Gastrocnemius medialis (tissue), 4 donors: ENCODE data around the gene RETREG2. TPM values are rescaled to one million over a fixed set of nuclear protein-coding genes. Genes with fewer than 3 reads are reported as not detected.
"Not testable (repeated sequence)": the region's sequence is repeated elsewhere in the genome, so short reads cannot be mapped to it uniquely, and the experiment has no call there.

Experiments
- ATAC-seq, 2 donors: fragments of 150-250 bp; one replicate each; pipeline ENCODE4 v1.9.1; 2016
- DNase-seq, 2 donors: peaks; one replicate each; pipeline ENCODE4 v3.0.0-alpha.2; 2019
- H3K27ac ChIP-seq, 4 donors: fragments of 200-600 bp; sonication (generic); 1 replicate in 1 of 4; 2 replicates in 3 of 4; pipeline ENCODE4 v1.5.1; 2016 to 2018; ENCODE audit warnings: mild to moderate bottlenecking in 2 of 4, moderate library complexity in 1 of 4
- H3K27me3 ChIP-seq, 3 donors: fragments of 200-600 bp; sonication (generic) in 2 of 3; 1 replicate in 1 of 3; 2 replicates in 2 of 3; pipeline versions ENCODE4 v1.5.1 to v1.6.0; 2016 to 2019; ENCODE audit warnings: mild to moderate bottlenecking in 1 of 3, moderate library complexity in 1 of 3
- H3K36me3 ChIP-seq, 2 donors: fragments of 200-600 bp; sonication (generic) in 1 of 2; one replicate each; pipeline ENCODE4 v1.5.1; 2017 to 2018
- H3K4me1 ChIP-seq, 2 donors: fragments of 200-600 bp; sonication (generic) in 1 of 2; one replicate each; pipeline ENCODE4 v1.5.1; 2016 to 2017; ENCODE audit warnings: mild to moderate bottlenecking in 2 of 2
- H3K4me3 ChIP-seq, 4 donors: fragments of 200-600 bp; sonication (generic) in 3 of 4; 1 replicate in 1 of 4; 2 replicates in 3 of 4; pipeline ENCODE4 v1.5.1; 2016 to 2019; ENCODE audit warnings: mild to moderate bottlenecking in 2 of 4
- H3K9me3 ChIP-seq, 3 donors: fragments of 200-600 bp; sonication (generic) in 2 of 3; 1 replicate in 1 of 3; 2 replicates in 2 of 3; pipeline ENCODE4 v1.5.1; 2016 to 2019
- CTCF ChIP-seq, 5 experiments: fragments of 450-650 bp in 3 of 5; fragments of 200-600 bp in 2 of 5; sonication (generic) in 2 of 5; IDR thresholded peaks in 4 of 5; conservative IDR thresholded peaks in 1 of 5; 1 replicate in 4 of 5; 2 replicates in 1 of 5; pipeline ENCODE4 v1.5.1; 2016 to 2019; ENCODE audit warnings: antibody characterized with exemption in 5 of 5, mild to moderate bottlenecking in 3 of 5, moderate library complexity in 3 of 5
- POLR2A ChIP-seq, 2 donors: fragments of 450-650 bp; IDR thresholded peaks; one replicate each; pipeline ENCODE4 v1.6.1; 2017; ENCODE audit warnings: antibody characterized with exemption in 2 of 2, mild to moderate bottlenecking in 2 of 2, moderate library complexity in 2 of 2
- in situ Hi-C, 4 donors: fragments of 200-750 bp; cut with MboI; loops; one replicate each; pipeline versions ENCODE4 v1.15.0 to v1.8.0; 2017; ENCODE audit warnings: low sequenced_read_pairs in 4 of 4
- intact Hi-C: fragments of 100-400 bp; cut with DNase I; formaldehyde crosslinking; loops from one replicate; pipeline ENCODE4 v1.15.1; 2023; ENCODE audit warnings: low total_unique reads
- total RNA-seq, 4 donors: library from RNA; depleted of rRNA; stranded (reverse); fragments of >200 nt; gene quantifications; one replicate each; pipeline versions ENCODE4 v1.1.0 to v1.2.3, GENCODE V29; 2016

The RETREG2 gene
- total RNA-seq, 4 donors from 2014 or later: 39.8 to 57.2 (median 44.9) TPM

DNA sequence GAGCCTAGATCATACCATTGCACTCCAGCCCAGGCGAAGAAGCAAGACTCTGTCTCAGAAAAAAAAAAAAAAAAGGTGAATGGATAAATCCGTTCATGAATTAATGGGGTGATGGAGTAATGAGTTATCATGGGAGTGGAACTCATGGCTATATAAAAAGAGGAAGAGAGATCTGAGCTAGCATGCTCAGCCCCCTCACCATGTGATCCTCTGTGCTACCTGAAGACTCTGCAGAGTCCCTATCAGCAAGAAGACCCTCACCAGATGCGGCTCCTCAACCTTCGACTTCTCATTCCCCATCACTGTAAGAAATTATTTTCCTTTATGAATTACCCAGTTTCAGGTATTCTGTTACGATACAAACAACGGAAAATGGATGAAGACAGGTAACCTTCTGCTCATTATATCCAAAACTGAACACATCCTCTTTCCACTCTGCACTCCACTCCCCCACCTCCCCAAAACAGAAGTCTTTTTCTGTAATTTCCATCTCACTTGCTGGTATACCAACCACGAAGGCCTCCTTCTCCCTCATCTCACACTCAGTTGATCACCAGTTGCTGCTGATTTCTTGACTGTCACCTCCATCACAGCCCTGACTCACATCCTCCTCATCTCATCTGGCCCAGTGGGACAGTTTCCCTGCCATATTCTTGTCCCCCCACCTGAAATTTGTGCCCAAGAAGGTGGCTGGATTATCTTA is 8.8 kb downstream of the RETREG2 start:
- ATAC-seq (no peak), DNase-seq (no peak)
- Histone ChIP-seq H3K27me3 (no peaks in the 10 kb centered on the region), H3K9me3 (no peaks in the 10 kb centered on the region), H3K4me1 (no peaks in the 10 kb centered on the region), H3K4me3 (no peak overlapping the region), H3K27ac (no peak overlapping the region), H3K36me3 (peaks cover 0 to 26% of the 10 kb centered on the region in 2 donors)
- in situ Hi-C loops (no loop called here), intact Hi-C loops (no loop called here)
- no peak for TF ChIP-seq POLR2A (IDR thresholded peaks at IDR 0.05)
- TF ChIP-seq CTCF (IDR thresholded peaks at IDR 0.05 in 4 of 5, conservative IDR thresholded peaks at IDR 0.05 in 1 of 5): no peak

DNA sequence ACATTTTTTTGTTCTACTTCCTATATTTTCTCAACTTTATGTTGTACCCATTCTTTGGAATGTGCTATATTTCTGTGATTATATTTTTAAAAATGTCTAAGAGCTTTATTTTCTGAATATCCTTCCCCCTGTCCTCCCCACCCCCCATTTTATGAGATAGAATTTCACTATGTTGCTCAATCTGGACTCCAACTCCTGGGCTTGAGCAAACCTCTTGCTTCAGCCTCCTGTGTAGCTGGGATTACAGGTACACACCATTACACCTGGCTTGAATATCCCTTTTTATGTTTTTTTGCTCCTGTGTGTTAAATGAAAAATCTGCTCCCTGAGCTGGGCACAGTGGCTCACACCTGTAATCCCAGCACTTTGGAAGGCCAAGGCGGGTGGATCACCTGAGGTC is 19.3 kb downstream of the RETREG2 start:
- Histone ChIP-seq H3K27ac (no peak overlapping the region), H3K36me3 (no peaks in the 10 kb centered on the region), H3K4me1 (no peaks in the 10 kb centered on the region), H3K4me3 (no peak overlapping the region), H3K27me3 (peaks cover 0 to 9% (median 9%) of the 10 kb centered on the region in 3 donors), H3K9me3 (no peaks in the 10 kb centered on the region)
- TF ChIP-seq POLR2A (IDR thresholded peaks at IDR 0.05) (no peak), CTCF (IDR thresholded peaks at IDR 0.05 in 4 of 5, conservative IDR thresholded peaks at IDR 0.05 in 1 of 5) (no peak)
- ATAC-seq (no peak), DNase-seq (no peak)
- intact Hi-C loops (no loop called here), in situ Hi-C loops (no loop called here)

GRCh38 chr2:219198974-219199373 is 20.9 kb downstream of the RETREG2 start:
- no peak for TF ChIP-seq POLR2A (IDR thresholded peaks at IDR 0.05)
- TF ChIP-seq CTCF (IDR thresholded peaks at IDR 0.05 in 4 of 5, conservative IDR thresholded peaks at IDR 0.05 in 1 of 5): no peak
- no peaks in the 10 kb centered on the region for H3K9me3 ChIP-seq
- H3K4me3 ChIP-seq: no peak overlapping the region
- ATAC-seq: no peak
- no peaks in the 10 kb centered on the region for H3K4me1 ChIP-seq
- in situ Hi-C loops (no loop called here), intact Hi-C loops (no loop called here)
- peaks cover 0 to 9% (median 9%) of the 10 kb centered on the region in 3 donors for H3K27me3 ChIP-seq
- no peak overlapping the region for H3K27ac ChIP-seq
- no peaks in the 10 kb centered on the region for H3K36me3 ChIP-seq
- no peak for DNase-seq

DNA sequence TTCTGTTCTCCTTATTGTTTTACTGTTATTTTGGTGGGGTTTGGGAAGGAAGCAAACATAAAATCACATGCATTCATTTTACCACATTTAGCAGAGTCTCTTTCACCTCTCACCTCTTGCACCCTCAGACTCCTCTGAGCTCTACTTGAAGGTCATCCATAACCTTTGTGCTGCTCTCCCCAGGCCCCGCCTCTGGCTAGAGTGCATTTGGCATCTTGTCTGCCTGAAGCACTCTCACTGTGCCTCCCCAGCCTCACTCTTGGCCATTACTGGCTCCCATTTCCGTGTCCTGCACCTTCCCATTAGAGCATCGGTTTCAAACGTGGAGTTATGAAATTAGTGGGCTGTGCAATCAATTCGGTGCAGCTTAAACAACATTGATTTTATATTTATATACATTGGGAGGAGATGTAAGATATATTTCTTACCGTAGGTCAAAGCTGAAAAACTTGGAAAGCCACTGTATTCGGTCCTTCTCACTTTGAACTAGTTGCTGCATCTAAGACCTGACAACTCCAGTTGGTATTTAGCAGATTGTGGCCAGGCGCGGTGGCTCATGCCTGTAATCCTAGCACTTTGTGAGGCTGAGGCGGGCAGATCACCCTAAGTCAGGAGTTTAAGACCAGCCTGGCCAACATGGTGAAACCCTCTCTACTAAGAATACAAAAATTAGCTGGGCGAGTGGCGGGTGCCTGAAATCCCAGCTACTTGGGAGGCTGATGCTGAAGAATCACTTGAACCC is 21.6 kb downstream of the RETREG2 start:
- intact Hi-C loops: no loop called here
- H3K27ac ChIP-seq: no peak overlapping the region
- no peaks in the 10 kb centered on the region for H3K9me3 ChIP-seq
- H3K4me3 ChIP-seq: no peak overlapping the region
- peaks cover 0 to 9% (median 9%) of the 10 kb centered on the region in 3 donors for H3K27me3 ChIP-seq
- no peaks in the 10 kb centered on the region for H3K36me3 ChIP-seq
- DNase-seq: no peak
- in situ Hi-C loops: no loop called here
- H3K4me1 ChIP-seq: no peaks in the 10 kb centered on the region
- ATAC-seq: no peak
- TF ChIP-seq CTCF (IDR thresholded peaks at IDR 0.05 in 4 of 5, conservative IDR thresholded peaks at IDR 0.05 in 1 of 5) (no peak), POLR2A (IDR thresholded peaks at IDR 0.05) (no peak)

- H3K36me3 ChIP-seq, H3K27me3 ChIP-seq, in situ Hi-C loops, H3K4me3 ChIP-seq, H3K27ac ChIP-seq, DNase-seq, ATAC-seq, H3K4me1 ChIP-seq, intact Hi-C loops, H3K9me3 ChIP-seq: not testable (repeated sequence)
Observed at GRCh38 chr2:219200502-219201326, 22.6 kb downstream of the RETREG2 start.

- H3K27me3 ChIP-seq, H3K4me3 ChIP-seq, intact Hi-C loops, H3K4me1 ChIP-seq, in situ Hi-C loops, H3K27ac ChIP-seq, ATAC-seq, H3K36me3 ChIP-seq, DNase-seq, H3K9me3 ChIP-seq: not testable (repeated sequence)
Observed at GRCh38 chr2:219201331-219201730, 23.3 kb downstream of the RETREG2 start.
